HG03045 (cell line): ENCODE data around the gene PAK2.
A peak's percentile ranks its signal among the peaks of the same experiment; 100 is the strongest.
"Not testable (repeated sequence)": the region's sequence is repeated elsewhere in the genome, so short reads cannot be mapped to it uniquely, and the experiment has no call there.

ENCODE experiments used
- ATAC-seq: cut with Tn5 transposase; IDR thresholded peaks from one replicate; pipeline ENCODE4 v1.9.1; 2021; ENCODE audit warnings: mild to moderate bottlenecking, moderate library complexity; ENCODE audit not compliant: unreplicated experiment

Gene PAK2

DNA sequence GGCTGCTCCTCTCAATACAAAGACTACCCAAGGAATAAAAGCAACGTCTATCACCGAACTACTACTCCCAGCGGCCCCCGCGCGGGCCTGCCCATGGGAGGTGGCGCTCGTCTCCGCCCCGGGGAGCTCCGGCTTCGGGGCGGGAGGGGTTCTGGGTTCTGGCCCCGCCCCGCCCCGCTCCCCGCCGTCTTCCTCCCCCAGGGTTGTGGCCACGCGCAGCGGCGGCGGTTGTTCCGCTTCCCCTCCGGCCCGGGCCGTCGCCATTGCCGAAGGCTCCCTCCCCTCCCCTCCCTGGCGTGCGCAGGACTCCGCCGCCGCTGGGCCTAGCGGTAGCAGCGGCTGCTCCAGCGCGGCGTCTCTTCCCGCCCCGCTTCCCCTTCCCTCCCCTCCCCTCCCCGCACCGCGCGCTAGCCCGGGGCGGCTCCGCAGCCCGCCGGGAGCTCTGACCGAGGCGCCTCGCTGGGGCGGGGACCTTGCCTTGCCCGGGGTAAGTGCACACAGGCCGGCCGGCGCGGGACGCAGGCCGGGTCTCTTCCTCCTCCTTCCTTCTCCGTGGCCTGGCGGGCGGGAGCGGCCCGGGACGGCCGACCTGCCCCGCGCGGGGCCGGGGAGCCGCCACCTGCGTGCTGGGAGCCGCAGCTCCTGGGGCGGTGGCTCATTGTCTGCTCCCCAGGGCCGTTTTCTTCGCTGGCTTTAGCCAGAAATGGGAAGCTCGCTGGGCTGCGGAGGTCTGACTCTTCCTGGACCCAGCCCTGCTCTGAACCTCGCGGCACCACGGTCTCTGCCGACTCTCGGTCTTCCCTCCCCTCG is at the start of gene PAK2:
TSS of gene PAK2 (plus strand) at position 187 of the 810 bp plus-strand sequence. CDS start 42,790 bp downstream, outside the sequence.
- peak; percentile 92 for ATAC-seq

DNA sequence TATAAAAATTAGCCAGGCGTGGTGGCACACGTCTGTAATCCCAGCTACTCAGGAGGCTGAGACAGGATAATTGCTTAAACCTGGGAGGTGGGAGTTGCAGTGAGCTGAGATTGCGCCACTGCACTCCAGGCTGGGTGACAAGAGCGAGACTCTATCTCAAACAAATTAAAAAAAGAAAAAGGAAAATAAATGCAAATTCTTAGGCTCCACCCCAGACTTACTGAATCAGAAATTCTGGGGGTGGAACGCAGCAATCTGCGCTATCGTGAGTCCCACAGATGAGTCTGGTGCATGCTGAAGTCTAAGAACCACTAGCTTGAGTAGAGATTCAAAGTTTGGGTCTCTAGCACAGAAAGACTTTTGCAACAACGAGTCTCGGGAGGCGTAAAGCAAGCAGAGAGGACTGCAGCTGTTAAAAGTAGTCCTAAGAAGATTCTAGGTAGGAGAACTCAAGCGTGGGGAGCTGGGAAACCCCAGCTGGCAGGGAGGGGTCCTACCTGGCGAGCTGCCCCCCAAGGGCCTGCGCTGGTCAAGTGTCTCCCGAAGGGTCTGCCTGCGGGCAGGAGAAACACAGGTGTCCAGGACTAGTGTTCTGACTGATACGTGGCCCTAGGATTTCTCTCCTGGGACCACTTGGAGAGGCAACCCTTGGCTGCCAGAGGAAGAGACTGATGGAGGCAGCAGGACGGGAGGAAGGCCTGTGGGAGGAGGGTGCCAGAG is 49.6 kb upstream of the PAK2 start:
- ATAC-seq, result no peak

DNA sequence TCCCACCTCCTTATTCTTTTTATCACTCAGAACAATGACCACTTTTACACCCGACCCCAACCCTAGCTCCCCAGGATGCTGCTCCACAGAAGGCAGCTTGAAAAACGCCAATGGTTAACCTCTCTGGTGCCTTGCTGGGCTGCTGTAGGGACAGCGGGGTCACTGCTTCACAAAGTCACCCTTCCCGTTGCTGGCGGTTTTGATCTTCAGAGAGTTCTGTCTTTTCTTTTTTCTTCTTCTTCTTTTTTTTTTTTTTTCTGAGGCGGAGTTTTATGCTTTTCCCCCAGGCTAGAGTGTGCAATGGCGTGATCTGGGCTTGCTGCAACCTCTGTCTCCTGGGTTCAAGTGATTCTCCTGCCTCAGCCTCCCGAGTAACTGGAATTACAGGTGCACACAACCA is 48.3 kb upstream of the PAK2 start:
- no peak for ATAC-seq

DNA sequence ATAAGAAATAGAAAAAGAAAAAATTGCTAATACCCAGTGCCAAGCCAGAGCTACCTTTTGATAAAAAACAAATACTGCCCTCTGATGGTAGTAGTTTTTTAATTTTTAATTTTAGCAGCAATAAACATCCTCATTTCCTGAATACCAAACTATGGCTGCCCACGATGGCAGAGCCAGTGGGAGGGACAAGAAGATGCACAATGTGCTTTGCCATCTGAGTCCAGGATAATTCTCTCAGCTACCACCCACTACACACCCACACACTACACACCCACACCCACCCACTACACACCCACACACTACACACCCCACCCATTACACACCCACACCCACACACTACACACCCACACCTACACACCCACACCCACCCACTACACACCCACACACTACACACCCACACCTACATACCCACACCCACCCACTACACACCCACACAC is 45.4 kb upstream of the PAK2 start:
- ATAC-seq, result no peak

DNA sequence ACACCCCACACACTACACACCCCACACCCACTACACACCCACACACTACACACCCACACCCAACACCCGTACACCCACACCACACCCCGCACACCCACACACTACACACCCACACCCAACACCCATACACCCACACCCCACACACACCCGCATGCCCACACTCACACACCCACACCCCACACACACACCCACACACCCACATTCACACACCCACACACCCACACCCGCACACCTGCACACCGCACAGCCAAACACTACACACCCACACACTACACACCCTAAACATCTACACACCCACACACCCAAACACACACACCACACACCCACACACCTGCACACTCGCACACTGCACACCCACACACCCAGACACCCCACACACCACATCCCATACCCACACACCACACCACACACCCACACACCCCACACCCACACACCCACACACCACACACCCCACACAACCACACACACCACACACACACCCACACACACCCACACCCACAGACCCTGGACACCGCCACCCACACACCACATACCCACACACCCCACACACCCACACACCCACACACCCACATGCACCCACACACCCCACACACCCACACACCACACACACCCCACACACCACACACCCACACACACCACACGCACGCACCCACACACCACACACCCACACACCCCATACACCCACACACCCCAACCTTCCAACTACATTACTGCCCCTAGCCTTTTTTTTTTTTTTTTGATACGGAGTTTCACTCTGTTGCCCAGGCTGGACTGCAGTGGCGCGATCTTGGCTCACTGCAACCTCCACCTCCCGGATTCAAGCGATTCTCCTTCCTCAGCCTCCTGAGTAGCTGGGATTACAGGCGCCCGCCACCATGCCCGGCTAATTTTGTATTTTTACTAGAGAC is 44.5 kb upstream of the PAK2 start:
- no peak for ATAC-seq

DNA sequence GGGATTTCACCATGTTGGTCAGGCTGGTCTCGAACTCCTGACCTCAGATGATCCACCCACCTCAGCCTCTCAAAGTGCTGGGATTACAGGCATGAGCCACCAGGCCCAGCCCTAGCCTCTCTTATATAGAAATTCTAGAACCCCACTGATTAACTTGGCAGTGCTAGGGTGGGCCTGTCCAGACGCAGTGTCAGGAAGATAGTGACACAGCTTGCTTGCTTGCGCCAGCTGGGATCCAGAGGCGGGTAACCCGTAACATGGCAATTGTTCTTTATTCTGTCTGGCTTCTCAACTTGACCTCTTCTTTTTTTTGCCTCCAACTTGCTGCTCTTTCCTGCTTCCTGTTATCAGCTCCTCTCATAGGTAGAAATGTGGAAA is 43.8 kb upstream of the PAK2 start:
- no peak for ATAC-seq

DNA sequence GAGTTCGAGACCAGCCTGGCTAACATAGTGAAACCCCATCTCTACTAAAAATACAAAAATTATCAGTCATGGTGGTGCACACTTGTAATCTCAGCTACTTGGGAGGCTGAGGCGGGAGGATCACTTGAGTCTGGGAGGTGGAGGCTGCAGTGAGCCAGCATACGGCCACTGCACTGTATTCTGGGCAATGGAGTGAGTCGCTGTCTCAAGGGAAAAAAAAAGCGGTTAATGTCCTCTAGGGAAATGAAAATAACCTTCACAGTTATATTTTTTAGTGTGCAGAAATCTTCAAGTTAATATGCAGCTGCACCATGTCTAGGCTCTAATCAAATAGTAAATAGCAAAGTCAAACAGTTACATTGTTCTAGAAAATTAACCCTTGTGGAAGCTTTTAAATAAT is 42.4 kb upstream of the PAK2 start:
- no peak for ATAC-seq

DNA sequence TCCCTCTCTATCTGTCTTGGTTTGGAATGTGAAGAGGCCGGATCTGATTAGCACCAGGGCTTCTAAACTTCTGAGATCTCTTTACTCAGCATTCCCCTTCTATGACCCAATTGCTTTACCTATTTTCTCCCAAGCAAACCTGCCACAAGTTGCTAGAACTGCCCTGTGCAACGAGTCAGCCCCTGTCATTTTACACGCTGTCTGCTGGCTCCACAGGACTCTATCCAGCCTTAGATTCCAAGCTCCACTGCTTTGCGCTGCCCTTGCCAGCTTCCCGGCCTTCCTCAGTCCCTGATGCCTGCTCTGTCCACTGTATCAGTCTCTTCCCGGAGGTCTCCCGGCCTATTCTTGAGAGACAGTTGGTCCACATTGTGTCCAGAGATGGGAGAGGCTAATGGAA is 39.9 kb upstream of the PAK2 start:
- no peak for ATAC-seq

DNA sequence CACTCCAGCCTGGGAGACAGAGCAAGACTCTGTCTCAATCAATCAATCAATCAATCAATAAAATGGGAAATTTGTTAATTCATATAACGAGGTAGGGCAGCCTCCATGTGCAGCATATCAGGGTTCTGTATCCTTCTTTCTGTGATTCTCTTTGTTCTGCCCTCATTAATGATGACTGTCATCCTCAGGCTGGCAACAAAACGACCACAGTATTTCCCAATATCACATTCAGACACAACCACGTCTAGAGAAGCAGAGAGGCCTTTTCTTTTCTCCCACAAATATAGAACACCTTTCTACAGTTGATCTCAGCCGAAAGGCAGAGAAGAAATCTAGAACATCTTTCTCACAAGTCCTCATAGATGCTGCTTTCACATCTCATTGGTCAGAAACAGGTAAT is 38.9 kb upstream of the PAK2 start:
- no peak for ATAC-seq

DNA sequence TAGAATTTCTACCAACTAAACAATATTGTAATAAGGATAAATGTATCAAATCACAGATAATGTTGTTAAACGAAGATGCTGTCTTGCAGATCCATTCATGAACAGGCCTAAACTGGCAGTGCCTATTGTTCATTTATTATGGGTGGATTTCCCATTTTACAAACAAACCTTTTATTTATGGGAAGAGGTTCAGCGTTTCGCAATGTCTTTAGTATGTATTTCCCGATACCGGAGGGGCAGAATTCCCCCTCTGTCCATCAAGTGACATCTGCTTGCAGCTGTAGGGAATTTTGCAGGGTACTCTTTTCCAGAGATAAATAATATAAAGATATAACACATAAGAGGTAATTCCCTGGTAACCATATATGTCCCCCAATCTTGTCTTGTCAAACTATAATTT is 33.3 kb upstream of the PAK2 start:
- ATAC-seq, result no peak

DNA sequence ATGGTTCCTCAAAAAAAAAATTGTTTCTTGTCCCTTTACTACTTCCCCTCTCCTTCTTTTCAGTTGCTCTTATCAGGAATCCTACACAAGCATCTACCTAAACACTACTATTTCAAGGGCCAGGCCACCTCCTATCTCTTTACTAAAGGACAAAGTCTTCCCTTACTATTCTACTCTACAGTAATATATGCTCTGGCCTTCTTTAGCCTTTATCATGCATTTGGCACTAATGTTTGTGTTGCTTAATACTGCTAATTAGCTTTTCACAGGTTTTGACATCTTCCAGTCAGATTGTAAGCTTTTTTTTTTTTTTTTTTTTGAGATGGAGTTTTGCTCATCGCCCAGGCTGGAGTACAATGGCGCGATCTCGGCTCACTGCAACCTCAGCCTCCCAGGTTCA is 32.9 kb upstream of the PAK2 start:
- ATAC-seq, result no peak

DNA sequence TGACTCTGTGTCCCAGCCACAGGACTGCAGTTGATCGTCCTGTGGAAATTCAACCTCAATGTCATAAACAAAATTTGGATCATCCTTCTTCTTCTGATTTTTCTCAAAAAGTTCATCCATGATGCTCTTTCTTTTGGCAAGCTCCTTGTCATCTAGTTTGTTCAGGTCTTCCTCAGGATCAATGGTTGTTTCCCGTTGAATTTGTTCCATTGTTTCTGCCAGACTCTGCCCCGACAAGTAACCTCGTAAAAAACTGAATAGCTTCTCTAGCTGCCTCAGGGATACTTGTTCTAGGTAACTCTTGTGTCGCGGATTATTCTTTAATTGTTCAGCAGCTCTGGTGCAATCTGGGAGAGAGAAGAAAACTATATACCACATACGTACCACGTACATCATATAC is 32.1 kb upstream of the PAK2 start:
- no peak for ATAC-seq

DNA sequence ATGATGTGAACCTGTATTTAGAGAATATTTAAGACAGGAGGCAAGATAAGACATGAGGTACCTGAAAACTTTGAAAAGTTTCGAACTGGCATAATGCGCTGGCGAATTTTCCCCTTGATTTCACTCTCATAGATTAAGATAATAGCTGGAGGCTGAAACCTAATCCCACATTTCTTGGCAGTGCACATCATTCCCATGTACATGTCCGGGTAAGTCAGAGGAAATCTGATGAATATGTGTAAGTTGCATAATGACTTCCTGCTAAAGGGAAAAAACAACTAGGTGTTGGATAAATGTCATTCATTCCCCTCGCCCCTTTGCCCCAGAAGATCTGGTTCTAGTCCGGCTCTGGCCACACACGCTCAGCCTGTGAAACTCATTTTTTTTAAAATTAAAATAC is 31.2 kb upstream of the PAK2 start:
- no peak for ATAC-seq

DNA sequence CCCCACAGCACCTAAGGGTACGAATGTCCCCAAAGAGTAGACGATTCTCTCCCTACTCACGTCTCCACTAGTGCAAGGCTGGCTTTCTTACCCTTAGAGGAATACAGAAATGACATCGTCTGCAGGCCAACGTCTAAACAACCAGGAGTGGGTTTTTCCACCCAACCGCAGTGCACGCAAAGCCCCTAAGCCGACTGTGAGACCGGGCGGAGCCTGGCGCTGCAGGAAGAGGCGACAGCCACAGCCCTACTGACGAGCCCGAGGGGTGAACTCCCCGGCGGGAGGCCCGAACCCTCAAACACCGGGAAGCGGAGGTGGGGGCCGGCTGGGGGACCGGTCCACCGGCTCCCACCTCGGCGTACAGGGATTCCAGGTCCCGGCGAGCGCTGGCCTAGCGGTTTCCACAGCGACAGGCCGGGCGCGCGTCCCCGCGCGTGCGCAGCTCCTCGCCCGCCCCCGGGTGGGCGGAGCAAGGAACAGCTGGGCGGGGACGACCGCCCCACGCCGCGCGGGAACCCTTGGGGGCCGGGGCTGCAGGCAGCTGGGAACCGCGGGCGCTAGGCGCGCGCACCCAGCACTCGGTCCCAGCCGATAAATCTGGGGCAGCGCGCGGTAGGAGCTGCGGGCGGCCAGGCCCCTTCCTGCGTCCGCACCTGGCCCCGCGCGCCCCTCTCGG is 27.7 kb upstream of the PAK2 start, which contains the start of the genes CEP19 and PIGX:
TSS of gene CEP19 (minus strand) at position 413 of the 676 bp plus-strand sequence. CDS start 3,593 bp downstream, outside the sequence.
TSS of gene PIGX (plus strand) at position 540 of the 676 bp plus-strand sequence.
- ATAC-seq, result peak; percentile 75

DNA sequence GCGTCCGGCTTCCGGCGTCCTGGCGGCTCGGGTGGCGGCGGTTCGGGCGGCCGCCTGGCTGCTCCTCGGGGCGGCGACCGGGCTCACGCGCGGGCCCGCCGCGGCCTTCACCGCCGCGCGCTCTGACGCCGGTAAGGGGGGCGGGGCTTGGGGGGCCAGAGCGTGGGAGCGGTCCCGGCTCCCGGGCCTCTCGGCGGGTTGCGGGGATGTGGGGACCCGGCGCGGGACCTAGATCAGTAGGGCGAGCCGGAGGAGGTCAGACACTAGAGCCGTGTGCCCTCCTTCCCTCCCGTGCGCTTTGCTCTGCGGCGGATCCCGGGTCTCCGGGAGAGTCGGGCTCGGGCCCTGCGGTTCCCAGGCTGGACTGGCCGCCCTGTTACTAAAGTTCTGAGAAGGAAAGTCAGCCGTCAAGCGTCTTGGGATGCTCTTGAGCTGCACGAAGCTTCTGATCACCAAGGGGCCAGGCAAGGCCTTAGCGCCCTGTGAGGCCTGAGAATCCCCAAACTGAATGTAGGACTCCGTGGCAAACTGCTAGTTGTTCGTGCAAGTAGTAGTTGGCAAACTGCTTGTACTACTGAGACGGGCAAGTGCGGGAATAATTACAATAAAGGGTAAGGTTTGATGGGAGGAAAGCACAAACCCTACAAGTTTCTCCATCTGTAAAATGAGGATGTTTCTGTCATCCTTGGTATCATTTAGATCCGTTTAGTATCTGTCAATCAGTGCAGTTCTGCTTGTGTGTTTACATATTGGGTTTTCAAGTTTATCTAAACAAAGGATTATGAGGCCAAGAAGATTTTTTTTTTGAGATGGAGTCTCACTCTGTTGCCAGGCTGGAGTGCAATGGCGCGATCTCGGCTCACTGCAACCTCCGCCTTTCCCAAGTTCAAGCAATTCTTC is 26.9 kb upstream of the PAK2 start:
- ATAC-seq, result peak; percentile 55

DNA sequence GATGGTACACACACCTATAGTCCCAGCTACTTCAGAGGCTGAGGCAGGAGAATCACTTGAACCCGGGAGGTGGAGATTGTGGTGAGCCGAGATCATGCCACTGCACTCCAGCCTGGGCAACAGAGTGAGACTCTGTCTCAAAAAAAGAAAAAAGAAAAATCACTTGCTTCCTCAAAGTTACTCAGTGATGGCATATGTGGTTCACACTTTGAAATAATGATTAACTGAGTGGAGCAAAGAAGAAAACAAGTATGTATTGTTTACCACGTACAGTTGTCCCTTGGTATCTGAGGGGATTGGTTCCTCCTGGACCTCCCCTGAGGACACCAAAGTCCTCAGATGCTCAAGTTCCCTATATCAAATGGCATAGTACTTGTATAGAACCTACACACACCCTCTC is 22.5 kb upstream of the PAK2 start:
- not testable (repeated sequence) for ATAC-seq

DNA sequence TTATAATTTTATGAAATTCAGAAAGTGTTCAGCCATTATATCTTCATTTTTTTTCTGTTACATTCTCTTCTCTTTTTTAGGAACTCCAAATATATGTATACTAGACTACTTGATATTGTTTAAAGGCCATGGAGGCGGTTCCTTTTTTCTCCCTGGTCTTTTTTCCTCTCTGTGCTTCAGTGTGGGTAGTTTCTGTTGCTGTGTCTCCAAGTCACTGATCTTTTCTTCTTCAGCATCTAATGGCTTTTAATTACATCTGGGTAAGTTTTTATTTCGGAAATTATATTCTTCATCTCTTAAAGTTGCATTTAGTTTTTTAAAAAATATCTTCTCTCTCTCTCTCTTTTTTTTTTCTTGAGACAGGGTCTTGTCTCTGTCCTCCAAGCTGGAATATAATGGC is 18.6 kb upstream of the PAK2 start:
- no peak for ATAC-seq

DNA sequence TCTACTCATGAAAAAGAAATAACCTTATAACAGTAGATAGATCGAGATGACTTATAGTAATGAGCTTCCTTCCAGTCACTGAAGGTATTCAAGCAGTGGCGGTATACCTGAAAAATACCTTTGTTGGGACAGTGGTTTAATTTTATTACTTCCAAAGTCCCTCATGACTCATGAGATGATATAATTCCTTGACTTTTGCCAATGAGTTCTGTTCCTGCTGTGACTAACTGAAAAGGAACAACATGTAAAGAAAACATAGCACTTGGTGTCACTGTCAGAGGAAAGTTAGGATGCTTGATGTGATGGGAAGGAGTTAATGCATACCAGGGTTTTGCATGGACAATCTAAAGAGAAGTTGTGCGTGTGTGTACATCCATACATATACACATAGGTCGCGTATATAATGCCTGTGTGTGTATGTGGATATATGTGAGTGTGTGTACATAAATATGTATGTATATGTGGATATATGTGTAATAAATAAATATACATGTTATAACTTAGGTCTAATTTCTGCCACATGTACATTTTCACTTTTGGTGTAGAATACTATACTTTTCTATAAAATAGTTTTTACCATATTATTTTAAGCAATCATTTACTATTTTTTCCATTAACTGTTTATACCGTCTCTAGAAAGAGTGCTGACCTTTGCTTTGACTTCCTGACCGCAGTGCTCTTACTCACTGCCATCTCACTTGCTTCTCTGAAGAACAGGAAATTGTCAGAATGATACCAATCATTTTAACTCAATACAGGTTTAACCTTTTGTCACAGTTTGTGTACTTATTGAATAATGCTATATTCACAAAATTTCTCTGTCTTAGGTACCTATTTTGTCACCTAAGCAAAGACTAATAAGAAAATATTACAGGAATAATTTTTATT is 12.6 kb upstream of the PAK2 start:
- no peak for ATAC-seq

DNA sequence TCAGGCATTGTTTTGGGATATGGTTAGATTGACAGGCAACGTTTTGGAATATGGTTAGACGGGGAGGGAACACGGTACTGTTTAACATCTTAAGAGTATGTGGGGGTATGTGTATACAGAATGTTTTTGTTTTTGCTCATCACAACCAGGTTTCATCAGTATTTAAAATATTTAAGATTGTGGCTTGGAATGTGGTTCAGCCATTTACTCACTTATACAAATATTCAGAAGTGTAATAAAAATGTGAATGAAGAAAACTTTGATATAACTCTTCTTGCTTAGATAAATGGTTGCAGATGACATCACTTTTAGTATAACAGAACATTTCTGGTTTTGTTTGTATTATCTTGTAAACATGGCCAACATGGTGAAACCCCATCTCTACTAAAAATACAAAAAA is 3.9 kb upstream of the PAK2 start:
- no peak for ATAC-seq
